HG03520 (cell line): ENCODE data around the gene CRISPLD2.

Experiments used
- ATAC-seq: cut with Tn5 transposase; IDR thresholded peaks from one replicate; pipeline ENCODE4 v1.9.1; 2021; ENCODE audit warnings: mild to moderate bottlenecking, moderate library complexity; ENCODE audit not compliant: unreplicated experiment

Gene CRISPLD2, protein sequence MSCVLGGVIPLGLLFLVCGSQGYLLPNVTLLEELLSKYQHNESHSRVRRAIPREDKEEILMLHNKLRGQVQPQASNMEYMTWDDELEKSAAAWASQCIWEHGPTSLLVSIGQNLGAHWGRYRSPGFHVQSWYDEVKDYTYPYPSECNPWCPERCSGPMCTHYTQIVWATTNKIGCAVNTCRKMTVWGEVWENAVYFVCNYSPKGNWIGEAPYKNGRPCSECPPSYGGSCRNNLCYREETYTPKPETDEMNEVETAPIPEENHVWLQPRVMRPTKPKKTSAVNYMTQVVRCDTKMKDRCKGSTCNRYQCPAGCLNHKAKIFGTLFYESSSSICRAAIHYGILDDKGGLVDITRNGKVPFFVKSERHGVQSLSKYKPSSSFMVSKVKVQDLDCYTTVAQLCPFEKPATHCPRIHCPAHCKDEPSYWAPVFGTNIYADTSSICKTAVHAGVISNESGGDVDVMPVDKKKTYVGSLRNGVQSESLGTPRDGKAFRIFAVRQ

DNA sequence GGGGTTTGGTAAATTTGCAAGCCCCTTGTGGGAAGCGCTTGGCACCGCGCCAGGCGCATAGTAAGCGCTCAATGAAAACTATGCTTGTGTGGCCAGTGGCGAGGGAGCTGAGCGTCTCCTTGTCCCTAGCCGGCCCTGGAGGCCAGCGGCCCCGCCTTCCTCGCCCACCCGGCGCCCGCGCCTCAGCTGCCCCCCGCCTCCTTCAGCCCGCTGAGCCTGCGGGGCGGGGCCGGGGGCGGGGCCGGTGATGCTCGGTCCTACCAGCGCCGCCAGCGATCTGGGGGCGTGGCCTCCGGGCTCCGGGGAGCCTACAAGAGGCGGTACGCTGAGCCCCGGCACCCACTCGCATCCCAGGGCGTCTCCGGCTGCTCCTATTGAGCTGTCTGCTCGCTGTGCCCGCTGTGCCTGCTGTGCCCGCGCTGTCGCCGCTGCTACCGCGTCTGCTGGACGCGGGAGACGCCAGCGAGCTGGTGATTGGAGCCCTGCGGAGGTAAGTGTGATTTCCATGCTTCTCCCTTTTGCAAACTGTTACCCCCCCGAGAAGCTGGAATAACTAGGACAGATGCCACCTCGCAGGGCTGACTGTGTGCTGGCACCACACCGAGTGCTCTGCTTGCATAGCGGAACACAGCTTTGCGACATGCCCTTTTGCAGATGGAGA is at the start of gene CRISPLD2:
Gene CRISPLD2, plus strand, starts transcription at position 342 of the 661 bp plus-strand sequence. CDS start 18,511 bp downstream, outside the sequence.
- no peak for ATAC-seq

DNA sequence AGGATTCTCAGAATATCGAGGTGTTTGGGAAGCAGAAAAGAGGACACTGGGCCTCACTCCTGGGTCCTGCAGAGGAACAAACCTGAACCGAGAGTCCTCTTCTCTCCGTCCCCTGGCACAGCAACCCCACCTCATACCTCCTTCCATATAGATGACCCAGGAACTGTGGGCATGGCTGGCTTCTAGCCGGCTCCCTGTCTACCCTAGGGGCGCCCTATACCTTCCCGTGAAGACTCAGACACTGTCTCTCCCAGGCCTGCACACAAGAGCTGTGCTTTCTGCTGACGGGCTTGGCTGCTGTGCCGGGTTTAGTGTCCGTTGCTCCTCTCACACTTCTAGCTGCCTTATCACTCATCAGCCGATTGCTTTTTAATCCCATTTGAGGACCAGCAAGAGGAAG is 46.5 kb upstream of the CRISPLD2 start:
- ATAC-seq: no peak

DNA sequence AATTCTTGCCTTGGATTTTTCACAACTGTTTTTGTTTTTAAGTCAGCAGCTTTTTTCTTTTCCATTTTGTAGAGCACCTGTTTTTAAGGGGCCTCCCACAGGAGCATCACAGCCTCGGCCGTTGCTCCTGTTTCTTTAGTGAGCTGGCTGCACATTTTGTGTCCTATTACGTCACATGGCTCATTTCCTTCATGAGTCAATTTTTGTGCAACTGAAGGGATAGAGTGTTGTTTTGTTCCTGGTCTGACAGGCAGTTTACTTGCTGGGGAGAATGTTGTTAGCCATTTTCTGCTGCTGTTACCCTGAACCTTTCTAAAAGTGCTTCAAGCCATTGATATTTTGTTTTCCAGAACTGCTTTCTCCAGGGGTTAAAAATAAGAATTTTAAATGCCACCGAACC is 45.0 kb upstream of the CRISPLD2 start:
- ATAC-seq: no peak

GRCh38 chr16:84775262-84775810 is 44.4 kb upstream of the CRISPLD2 start:
- ATAC-seq: no peak

DNA sequence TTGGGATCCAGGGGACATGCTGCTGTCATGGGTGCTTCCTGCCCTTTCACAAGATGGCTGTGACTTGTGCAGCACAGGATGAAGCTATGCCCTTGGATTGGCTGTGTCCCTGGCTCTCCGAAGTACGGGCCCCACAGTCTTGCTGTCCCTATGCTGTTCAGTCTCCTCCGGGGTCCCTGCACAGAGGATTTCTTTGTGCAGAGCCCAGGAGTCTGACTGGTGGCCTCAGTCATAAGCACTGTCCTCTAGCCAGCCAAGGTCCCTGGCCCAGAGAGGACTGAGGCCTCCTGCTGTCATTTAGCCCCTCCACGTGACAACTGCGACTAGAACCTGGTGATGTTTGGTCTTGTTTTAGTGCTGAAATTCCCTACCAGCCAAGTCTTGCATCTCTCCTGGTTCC is 42.4 kb upstream of the CRISPLD2 start:
- ATAC-seq: no peak

DNA sequence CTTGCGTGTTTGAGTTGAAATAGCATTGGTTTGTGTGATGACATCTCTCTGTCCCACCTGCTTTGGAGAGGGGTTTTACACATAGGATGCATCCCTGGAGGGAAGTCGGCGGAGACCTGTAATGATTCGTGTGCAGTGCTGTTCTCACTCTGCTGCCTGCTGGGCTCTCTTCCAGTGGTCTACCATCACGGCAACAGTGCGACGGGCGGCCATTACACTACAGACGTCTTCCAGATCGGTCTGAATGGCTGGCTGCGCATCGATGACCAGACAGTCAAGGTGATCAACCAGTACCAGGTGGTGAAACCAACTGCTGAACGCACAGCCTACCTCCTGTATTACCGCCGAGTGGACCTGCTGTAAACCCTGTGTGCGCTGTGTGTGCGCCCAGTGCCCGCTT is 41.1 kb upstream of the CRISPLD2 start:
- ATAC-seq: no peak

DNA sequence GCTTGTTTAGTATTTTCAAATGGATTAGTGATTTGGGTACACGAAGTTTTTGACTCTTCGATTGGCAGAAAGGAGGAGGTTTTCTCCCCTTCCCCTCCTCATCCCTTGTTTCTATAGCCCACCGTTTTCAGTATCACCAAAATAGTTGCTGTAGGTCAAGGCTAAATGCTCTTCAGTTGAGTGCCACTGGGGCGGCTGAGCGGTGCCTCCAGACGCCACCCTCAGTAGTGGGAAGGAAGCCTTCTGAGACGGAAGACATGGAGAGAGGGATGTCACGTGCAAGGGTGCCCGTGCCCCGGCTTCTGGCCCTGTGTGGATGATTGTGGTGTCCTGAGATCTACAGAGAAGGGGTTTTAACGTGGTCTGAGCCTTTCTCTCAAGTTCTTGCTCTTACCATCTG is 39.7 kb upstream of the CRISPLD2 start:
- no peak for ATAC-seq

DNA sequence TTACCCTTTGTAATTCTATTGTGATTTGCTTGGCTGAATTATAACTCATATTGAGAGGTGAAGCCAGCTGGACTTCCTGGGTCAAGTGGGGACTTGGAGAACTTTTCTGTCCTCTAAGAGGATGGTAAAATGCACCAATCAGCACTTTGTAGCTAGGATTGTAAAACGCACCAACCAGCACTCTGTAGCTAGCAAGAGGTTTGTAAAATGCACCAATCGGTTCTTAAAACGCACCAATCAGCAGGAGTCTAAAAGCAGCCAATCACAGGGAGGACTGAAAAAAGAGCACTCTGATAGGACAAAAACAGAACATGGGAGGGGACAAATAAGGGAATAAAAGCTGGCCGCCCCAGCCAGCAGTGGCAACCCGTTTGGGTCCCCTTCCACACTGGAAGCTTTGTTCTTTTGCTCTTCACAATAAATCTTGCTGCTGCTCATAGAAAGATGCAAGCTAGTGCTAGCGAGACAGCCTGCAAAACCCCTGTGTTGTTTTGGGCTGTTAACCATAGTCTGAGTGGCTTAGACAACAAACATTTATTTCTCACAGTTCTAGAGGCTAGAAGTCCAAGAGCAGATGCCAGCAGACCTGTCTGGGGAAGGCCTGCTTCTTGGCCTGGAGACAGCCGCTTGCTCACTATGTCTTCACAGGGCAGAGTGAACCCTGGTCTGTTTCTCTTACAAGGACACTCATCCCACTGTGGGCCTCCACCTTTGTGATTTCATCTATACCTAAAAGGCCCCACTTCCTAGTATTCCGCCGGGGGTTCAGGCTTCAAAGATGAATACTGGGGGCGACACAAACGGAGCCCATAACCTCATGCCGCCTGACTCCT is 39.0 kb upstream of the CRISPLD2 start:
- ATAC-seq: no peak

DNA sequence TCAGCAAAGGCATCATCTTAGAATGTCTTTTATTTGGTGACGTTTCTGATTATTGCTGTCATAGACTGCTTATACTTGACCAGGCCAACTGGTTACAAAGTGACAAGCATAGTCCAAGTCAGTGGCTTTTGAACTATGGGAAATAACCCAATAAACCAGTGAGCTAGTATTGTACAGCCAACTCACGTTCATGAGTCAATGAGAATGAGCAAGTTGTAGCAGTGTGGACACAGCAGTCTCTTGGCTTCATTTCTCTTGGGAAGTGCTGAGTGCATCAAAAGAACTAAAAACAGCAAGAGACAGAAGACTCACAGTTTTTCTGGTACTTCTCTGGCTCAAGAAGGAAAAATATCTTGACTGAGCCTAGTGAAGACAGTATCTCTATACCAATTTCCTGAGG is 36.9 kb upstream of the CRISPLD2 start:
- no peak for ATAC-seq

DNA sequence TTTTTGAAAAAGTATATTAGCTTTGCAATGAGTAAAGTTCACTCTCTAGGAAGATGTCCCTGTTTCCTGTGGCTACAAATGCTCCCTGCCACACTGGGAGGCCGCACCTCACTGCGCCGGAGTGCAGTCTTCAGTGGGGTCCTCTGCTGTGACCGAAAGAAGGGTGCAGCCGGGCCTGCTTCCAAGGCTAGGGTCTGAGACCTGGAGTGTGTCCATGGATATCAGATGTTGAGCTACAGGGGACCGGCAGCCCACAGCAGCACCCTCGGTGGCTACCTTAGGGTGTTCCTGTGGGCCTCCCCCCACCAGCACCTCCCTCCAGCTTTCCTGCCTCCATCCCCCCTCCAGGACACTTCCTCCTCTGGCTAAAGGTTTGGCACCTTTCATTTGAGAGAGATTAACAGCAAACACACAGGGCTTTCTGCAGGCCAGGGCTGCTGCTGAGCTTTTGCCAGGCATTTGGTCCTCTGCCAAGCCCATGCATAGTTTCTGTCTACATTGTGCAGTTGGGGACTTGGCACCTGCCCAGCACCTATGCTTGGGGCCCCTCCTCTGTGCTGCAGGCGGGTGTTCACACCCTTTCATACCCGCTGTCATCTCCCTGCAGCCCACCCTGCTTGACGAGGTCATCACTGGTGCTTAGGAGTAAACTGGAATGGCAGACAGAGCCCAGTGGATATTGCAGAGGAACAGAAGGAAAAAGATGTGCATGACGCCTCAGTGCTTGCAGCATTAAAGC is 33.8 kb upstream of the CRISPLD2 start:
- ATAC-seq: no peak

GRCh38 chr16:84786605-84787262 is 33.1 kb upstream of the CRISPLD2 start:
- no peak for ATAC-seq

DNA sequence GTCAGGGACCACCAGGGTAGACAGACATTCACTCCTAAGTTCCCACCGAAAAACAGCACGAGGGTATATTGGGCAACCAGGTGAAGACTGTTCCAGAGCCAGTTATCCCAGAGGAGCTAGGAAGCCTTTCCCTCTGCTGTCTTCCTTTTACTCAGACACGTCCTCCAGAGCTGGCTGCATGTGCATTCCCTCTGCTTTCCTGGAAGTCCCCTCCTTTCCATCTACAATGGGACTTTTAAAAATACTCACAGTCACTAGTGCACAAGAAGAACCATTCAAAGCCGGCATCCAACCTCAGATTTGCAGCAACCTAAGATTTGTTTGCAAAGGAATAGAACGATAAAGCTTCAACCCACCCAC is 32.5 kb upstream of the CRISPLD2 start:
- no peak for ATAC-seq

DNA sequence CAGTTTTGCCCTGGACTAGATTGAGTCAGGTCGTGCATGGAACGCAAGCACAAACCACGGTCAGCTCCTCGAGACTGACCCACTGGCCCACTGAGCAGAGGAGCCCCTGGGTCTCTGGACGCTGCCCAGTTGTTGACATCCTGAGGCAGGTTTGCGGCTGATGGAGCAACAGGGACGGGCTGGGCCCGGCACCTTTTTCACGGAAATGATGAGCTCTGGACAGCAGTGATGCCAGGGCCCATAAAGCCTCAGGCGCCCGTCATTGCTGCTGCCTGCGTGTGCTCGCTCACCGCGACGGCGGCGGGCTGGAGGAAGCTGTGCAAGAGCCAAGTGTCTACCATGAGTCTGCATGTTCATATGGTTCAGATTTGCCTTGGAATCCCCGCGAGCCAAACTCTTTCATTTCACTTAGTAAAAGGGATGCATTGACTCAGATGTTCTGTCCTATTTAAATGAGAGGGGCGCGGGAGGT is 30.8 kb upstream of the CRISPLD2 start:
- ATAC-seq: no peak

DNA sequence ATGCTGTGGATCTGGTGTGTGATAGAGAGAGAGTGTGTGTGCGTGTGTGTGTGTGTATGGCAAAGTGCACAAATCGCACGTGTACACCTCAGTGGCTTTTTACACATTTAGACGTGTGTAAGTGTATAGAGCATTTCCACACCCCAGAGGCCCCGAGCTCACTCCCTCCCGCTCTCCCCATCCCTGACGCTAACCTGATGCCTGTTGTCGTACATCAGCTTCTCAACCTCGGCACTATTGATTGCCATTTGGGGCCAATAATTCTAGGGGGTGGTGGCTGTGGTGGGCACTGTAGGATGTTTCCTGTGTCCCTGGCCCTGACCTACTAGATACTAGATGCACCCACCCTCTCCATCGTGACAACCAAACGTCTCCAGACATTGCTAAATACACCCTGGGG is 30.4 kb upstream of the CRISPLD2 start:
- ATAC-seq: no peak

DNA sequence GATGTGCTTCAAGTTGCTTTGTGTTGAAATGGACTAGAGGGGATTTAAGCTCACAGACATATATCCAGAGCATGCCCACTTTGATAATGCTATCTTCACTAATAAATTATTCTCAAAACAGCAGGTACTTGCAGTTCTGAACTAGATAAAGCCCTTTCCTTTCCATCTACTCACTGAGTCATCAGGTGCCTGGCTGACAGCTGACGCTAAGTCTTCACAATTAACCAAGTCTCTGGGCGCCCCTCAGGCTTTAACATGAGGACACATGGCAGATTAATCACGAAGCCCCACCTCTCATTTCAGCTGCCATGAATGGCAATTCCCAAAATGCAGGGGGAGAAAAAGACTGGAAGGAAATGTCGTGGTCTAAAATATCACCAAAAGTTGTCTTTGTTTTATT is 29.5 kb upstream of the CRISPLD2 start:
- ATAC-seq: no peak

DNA sequence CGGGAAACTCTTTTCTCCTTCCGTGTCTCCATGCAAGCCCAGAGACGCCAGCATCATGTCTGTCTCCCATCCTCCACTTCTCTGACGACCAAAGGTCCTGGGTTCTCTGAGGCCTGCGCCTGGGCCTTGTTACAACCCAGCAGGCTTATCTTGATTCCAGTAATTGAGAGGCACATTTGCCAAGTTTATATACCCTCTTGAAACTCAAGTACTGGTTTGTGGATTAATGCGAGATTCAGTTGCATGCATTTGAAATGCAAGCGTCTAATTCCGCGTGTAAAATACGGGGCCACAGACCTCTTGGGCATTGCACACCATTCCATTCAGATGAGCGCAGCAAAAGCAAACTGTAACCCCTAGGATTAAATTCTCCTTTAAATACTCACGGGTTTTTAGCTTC is 28.7 kb upstream of the CRISPLD2 start:
- no peak for ATAC-seq

DNA sequence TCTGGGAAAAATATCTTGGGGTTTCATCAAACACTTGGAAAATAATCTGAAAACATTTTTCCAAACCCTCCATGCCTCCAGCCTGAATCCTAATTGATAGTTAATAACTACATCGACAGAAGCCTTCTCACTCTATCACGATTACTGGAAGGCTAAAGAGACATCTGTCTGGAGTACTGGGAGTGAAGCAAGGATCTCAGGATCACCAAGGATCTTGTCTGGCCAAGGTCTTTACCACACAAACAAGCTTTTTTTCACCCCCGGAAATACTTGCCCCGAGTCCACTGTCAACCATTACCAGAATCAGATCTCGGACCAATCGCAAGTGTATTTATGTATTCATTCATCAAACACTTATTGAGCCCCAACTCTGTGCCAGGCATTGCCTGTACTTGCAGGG is 28.3 kb upstream of the CRISPLD2 start:
- no peak for ATAC-seq

- ATAC-seq: no peak
Measured at GRCh38 chr16:84794186-84794585, 25.6 kb upstream of the CRISPLD2 start.

DNA sequence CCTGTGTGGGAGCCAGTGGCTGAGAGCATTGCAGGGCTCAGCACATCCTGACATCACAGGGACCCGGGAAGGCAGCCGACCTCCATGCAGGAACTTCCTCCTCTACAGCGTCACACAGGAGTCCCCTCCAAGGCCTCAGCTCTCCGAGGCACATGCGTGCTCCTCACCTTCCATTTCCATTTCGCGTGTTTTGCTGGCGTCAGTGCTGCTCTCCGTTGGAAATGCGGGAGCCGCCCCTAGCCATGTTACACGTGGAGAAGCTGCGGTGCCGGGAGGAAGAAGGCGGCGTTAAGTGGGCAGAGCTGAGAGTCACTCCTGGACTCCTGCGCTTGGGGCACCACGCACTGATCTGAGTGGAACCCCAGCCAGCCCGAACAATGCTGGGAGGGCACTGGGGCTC is 25.2 kb upstream of the CRISPLD2 start:
- ATAC-seq: no peak
